Adrenal gland (tissue), 5 donors: ENCODE results near the gene CELF2.

Experiments used
- POLR2A ChIP-seq, 2 donors: fragments of 450-650 bp; IDR thresholded peaks; one replicate each; pipeline ENCODE4 v1.6.1; 2017; ENCODE audit warnings: antibody characterized with exemption in 2 of 2, mild to moderate bottlenecking in 2 of 2, moderate library complexity in 1 of 2
- TF ChIP-seq, protein P1 (sequence below), 6 experiments: fragments of 450-650 bp in 4 of 6; fragments of 200-600 bp in 2 of 6; sonication (generic) in 1 of 6; IDR thresholded peaks; 1 replicate in 5 of 6; 2 replicates in 1 of 6; pipeline versions ENCODE4 v1.5.1 to v1.8.0; 2016 to 2021; ENCODE audit warnings: antibody characterized with exemption in 6 of 6, mild to moderate bottlenecking in 2 of 6, moderate library complexity in 1 of 6
- donor health status: DM: no; HTN: no; CAD: no.

DNA sequence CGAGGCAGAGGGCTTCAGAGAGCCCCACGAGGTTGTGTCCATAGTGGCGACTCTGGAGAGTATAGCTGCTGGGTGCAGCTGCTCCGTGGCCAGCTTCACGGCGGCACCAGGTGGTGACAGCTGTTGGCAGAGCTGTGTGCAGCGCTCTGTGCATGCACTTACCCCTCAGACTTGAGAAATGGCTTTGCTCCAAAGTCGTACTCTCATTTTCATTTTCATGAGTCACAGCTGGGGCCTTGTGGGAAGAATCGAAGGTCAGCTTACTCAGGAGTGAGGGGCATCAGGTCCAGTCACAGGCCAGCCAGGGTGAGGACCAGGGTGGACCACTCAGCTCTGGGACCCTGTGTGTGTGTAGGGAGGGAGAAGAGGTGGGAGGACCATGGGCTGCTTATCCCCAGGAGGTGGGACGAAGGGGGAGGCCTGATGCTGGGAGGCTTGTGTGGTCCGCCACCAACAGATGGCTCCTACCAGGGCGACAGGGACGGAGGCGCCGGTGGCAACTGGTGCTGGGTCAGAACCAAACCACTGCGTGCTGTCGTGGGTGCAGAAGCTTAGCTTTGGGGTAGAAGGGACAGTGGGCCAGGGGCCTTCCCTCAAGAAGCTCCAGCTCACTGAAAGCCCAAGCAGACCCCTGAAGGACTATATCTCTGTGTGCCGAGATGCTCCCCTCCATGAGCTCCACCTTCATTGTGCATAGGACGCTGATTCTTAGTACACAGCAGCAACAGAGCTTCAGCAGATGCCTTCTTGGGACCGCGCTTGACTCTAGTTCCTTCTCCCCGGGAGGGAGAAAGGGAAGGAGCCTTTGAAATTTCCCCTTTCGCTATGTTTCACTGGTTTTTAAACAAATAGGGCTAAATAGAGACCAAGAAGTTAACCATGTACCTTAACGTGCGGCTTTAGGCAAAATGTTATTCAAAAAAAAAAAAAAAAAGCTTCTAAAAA is 225.0 kb downstream of the CELF2 start:
- TF ChIP-seq, protein P1, sequence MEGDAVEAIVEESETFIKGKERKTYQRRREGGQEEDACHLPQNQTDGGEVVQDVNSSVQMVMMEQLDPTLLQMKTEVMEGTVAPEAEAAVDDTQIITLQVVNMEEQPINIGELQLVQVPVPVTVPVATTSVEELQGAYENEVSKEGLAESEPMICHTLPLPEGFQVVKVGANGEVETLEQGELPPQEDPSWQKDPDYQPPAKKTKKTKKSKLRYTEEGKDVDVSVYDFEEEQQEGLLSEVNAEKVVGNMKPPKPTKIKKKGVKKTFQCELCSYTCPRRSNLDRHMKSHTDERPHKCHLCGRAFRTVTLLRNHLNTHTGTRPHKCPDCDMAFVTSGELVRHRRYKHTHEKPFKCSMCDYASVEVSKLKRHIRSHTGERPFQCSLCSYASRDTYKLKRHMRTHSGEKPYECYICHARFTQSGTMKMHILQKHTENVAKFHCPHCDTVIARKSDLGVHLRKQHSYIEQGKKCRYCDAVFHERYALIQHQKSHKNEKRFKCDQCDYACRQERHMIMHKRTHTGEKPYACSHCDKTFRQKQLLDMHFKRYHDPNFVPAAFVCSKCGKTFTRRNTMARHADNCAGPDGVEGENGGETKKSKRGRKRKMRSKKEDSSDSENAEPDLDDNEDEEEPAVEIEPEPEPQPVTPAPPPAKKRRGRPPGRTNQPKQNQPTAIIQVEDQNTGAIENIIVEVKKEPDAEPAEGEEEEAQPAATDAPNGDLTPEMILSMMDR (IDR thresholded peaks at IDR 0.05) = no peak
- no peak for TF ChIP-seq POLR2A (IDR thresholded peaks at IDR 0.05)
